ENCODE data around the gene HEATR5A. TPM values are rescaled to one million over a fixed set of nuclear protein-coding genes. Genes with fewer than 3 reads are reported as not detected.

Gene HEATR5A
- polyA plus RNA-seq, 1 of the 3 experiments (the other 2 are of a cell fraction), result 7.1 TPM

DNA sequence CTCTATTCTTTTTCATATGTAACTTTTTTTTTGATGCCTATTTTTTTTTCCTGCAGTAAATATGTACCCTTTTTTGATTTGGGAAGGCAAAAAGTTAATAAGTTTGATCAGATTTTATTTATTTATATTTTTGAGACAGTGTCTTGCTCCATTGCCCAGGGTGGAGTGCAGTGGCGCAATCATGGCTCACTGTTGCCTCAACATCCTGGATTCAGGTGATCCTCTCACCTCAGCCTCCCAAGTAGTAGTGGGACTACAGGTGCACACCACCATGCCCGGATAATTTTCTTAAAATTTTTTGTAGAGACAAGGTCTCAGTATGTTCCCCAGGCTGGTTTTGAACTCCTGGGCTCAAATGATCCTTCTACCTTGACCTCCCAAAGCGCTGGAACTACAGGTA, 79.1 kb downstream of the HEATR5A start:
- Histone ChIP-seq H2AFZ (ENCODE audit: low read depth) (no peak overlapping the region), H4K20me1 (ENCODE audit: insufficient read depth) (no peaks in the 10 kb centered on the region), H3K9me2 (no peaks in the 10 kb centered on the region), H3K4me1 (ENCODE audit: control insufficient read depth in 1 of 2, insufficient read depth in 2 of 2, low read depth in 1 of 2, low read length in 1 of 2) (no peaks in the 10 kb centered on the region; a peak in 1 of 4 replicates), H3K27ac (ENCODE audit: low read depth in 2 of 2, low read length in 1 of 2) (no peak overlapping the region), H3K9me3 (no peaks in the 10 kb centered on the region), H3K4me2 (no peak overlapping the region), H3K27me3 (ENCODE audit: insufficient read depth) (no peaks in the 10 kb centered on the region), H3K79me2 (ENCODE audit: insufficient read depth) (no peaks in the 10 kb centered on the region), H3K4me3 (ENCODE audit: low read depth in 2 of 2, low read length in 1 of 2) (no peak overlapping the region), H3K9ac (no peak overlapping the region), H3F3A (replicated peaks; ENCODE audit: insufficient read depth) (peaks cover 5% of the 10 kb centered on the region), H3K36me3 (replicated peaks in 1 of 2; ENCODE audit: control insufficient read depth in 1 of 2, insufficient read depth in 2 of 2, low read length in 1 of 2) (peaks cover 35 to 37% of the 10 kb centered on the region in 2 experiments)
- DNase-seq, result no peak
- WGBS (ENCODE audit: low lambda C conversion rate), result 96% methylated on average over 3 of the region's 3 CpGs
- ChIA-PET CTCF (interaction anchor here (0.7 kb wide), 1 partner anchor 421 kb away, joined by 3 read pairs; no protein-coding TSS in a partner anchor), POLR2A (no interaction called here)
- TF ChIP-seq EP300 (IDR thresholded peaks at IDR 0.05; ENCODE audit: borderline replicate concordance in 1 of 2, low read depth in 1 of 2, low read length in 1 of 2) (no peak), TAF1 (IDR thresholded peaks at IDR 0.05; ENCODE audit: borderline replicate concordance, low read depth, low read length) (no peak), FOXM1 (IDR thresholded peaks at IDR 0.05; ENCODE audit: low read depth) (no peak), ELF1 (IDR thresholded peaks at IDR 0.05) (no peak), GATA2 (CRISPR knock-in tag; IDR thresholded peaks at IDR 0.05) (no peak), SMC3 (IDR thresholded peaks at IDR 0.05; ENCODE audit: low read depth, low read length) (no peak), NRF1 (IDR thresholded peaks at IDR 0.05; ENCODE audit: low read depth, low read length) (no peak), RFX5 (IDR thresholded peaks at IDR 0.05; ENCODE audit: low read length) (no peak), TCF12 (IDR thresholded peaks at IDR 0.05) (no peak), JUND (IDR thresholded peaks at IDR 0.05) (no peak), MXI1 (IDR thresholded peaks at IDR 0.05; ENCODE audit: low read depth, low read length) (no peak), NFIC (IDR thresholded peaks at IDR 0.05; ENCODE audit: borderline replicate concordance) (no peak), CHD2 (IDR thresholded peaks at IDR 0.05; ENCODE audit: low read length, partially characterized antibody) (no peak), FOSL2 (IDR thresholded peaks at IDR 0.05; ENCODE audit: borderline replicate concordance, low read depth) (no peak)
- TF ChIP-seq, protein P1, sequence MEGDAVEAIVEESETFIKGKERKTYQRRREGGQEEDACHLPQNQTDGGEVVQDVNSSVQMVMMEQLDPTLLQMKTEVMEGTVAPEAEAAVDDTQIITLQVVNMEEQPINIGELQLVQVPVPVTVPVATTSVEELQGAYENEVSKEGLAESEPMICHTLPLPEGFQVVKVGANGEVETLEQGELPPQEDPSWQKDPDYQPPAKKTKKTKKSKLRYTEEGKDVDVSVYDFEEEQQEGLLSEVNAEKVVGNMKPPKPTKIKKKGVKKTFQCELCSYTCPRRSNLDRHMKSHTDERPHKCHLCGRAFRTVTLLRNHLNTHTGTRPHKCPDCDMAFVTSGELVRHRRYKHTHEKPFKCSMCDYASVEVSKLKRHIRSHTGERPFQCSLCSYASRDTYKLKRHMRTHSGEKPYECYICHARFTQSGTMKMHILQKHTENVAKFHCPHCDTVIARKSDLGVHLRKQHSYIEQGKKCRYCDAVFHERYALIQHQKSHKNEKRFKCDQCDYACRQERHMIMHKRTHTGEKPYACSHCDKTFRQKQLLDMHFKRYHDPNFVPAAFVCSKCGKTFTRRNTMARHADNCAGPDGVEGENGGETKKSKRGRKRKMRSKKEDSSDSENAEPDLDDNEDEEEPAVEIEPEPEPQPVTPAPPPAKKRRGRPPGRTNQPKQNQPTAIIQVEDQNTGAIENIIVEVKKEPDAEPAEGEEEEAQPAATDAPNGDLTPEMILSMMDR (IDR thresholded peaks at IDR 0.05), result no peak
- TF ChIP-seq, protein P2, sequence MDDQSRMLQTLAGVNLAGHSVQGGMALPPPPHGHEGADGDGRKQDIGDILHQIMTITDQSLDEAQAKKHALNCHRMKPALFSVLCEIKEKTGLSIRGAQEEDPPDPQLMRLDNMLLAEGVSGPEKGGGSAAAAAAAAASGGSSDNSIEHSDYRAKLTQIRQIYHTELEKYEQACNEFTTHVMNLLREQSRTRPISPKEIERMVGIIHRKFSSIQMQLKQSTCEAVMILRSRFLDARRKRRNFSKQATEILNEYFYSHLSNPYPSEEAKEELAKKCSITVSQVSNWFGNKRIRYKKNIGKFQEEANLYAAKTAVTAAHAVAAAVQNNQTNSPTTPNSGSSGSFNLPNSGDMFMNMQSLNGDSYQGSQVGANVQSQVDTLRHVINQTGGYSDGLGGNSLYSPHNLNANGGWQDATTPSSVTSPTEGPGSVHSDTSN (IDR thresholded peaks at IDR 0.05), result no peak
- TF ChIP-seq, protein P3, sequence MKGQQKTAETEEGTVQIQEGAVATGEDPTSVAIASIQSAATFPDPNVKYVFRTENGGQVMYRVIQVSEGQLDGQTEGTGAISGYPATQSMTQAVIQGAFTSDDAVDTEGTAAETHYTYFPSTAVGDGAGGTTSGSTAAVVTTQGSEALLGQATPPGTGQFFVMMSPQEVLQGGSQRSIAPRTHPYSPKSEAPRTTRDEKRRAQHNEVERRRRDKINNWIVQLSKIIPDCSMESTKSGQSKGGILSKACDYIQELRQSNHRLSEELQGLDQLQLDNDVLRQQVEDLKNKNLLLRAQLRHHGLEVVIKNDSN (IDR thresholded peaks at IDR 0.05; ENCODE audit: borderline replicate concordance, low read depth), result no peak
- TF ChIP-seq, protein P4, sequence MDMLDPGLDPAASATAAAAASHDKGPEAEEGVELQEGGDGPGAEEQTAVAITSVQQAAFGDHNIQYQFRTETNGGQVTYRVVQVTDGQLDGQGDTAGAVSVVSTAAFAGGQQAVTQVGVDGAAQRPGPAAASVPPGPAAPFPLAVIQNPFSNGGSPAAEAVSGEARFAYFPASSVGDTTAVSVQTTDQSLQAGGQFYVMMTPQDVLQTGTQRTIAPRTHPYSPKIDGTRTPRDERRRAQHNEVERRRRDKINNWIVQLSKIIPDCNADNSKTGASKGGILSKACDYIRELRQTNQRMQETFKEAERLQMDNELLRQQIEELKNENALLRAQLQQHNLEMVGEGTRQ (IDR thresholded peaks at IDR 0.05; ENCODE audit: borderline replicate concordance, low read depth, low read length), result no peak
- TF ChIP-seq, protein P5, sequence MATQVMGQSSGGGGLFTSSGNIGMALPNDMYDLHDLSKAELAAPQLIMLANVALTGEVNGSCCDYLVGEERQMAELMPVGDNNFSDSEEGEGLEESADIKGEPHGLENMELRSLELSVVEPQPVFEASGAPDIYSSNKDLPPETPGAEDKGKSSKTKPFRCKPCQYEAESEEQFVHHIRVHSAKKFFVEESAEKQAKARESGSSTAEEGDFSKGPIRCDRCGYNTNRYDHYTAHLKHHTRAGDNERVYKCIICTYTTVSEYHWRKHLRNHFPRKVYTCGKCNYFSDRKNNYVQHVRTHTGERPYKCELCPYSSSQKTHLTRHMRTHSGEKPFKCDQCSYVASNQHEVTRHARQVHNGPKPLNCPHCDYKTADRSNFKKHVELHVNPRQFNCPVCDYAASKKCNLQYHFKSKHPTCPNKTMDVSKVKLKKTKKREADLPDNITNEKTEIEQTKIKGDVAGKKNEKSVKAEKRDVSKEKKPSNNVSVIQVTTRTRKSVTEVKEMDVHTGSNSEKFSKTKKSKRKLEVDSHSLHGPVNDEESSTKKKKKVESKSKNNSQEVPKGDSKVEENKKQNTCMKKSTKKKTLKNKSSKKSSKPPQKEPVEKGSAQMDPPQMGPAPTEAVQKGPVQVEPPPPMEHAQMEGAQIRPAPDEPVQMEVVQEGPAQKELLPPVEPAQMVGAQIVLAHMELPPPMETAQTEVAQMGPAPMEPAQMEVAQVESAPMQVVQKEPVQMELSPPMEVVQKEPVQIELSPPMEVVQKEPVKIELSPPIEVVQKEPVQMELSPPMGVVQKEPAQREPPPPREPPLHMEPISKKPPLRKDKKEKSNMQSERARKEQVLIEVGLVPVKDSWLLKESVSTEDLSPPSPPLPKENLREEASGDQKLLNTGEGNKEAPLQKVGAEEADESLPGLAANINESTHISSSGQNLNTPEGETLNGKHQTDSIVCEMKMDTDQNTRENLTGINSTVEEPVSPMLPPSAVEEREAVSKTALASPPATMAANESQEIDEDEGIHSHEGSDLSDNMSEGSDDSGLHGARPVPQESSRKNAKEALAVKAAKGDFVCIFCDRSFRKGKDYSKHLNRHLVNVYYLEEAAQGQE (IDR thresholded peaks at IDR 0.05; ENCODE audit: low read depth, low read length), result no peak
- TF ChIP-seq, protein P6, sequence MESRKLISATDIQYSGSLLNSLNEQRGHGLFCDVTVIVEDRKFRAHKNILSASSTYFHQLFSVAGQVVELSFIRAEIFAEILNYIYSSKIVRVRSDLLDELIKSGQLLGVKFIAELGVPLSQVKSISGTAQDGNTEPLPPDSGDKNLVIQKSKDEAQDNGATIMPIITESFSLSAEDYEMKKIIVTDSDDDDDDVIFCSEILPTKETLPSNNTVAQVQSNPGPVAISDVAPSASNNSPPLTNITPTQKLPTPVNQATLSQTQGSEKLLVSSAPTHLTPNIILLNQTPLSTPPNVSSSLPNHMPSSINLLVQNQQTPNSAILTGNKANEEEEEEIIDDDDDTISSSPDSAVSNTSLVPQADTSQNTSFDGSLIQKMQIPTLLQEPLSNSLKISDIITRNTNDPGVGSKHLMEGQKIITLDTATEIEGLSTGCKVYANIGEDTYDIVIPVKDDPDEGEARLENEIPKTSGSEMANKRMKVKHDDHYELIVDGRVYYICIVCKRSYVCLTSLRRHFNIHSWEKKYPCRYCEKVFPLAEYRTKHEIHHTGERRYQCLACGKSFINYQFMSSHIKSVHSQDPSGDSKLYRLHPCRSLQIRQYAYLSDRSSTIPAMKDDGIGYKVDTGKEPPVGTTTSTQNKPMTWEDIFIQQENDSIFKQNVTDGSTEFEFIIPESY (IDR thresholded peaks at IDR 0.05; ENCODE audit: borderline replicate concordance, low read depth), result no peak
